Measurements from ENCODE around the gene TMEM131.

Gene TMEM131

DNA sequence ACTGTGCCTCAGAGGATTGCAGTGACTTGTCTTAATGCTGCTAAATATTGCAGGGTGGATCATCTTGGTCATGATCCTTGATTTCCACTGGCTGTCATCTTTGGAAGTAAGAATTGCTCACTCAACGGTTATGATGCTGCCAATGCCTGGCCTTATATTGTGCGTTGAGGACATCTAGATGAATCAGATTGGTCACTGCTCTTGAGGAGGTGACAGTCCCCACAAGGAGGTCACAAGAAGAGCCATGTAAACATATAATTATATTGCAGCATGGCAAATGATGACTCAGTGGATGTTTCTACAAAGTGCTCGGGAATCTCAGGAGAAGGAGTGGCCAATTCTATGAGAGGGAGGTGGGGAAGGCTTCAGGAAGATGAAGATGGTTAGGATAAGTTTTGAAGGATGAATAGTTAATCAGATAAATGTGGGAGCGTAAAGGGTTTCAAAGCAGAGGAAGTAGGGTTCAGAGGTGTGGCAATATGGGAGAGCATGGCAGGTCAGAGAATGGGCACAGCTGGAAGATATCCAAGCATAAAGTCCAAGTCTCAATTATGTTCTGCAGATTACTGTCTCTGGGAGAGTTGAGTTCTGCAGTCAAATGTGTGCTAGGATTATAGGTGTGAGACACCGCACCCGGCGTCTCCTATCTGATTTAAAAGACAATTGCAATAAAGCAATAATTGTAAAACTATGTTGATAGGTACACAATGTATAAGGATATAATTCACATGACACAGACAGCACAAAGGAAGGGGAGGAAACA is 21.3 kb upstream of the TMEM131 start:
- DNase-seq = no peak

DNA sequence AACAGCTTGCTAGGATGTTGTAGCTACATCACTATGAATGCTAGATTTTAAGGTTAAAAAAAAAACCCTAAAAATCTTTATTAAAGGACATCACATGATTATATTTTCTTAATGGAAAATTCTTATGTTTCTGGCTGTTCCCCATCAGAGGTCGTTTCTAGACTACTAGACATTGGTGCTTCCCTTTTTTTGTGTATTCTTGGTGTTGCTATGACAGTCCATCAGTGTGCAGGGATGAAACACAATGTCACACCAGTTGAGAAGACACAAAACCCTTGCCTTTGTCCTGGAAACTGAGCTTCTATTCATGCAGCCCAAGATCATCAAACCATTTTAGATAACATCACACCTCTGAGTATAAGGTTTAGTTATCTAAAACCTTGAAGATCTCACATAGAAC is 19.9 kb upstream of the TMEM131 start:
- no peak for DNase-seq

DNA sequence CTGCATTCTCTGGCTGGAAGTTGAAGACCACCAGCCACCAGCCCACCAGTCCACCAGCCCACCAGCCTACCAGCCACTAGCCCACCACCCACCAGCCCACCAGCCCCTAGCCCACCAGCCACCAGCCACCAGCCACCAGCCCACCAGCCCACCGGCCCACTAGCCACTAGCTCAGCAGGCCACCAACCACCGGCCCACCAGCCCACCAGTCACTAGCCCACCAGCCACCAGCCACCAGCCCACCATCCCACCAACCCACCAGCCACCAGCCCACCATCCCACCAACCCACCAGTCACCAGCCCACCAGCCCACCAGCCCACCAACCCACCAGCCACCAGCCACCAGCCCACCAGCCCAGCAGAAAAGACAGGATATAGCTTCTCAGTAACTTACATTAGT is 18.6 kb upstream of the TMEM131 start:
- no peak for DNase-seq

DNA sequence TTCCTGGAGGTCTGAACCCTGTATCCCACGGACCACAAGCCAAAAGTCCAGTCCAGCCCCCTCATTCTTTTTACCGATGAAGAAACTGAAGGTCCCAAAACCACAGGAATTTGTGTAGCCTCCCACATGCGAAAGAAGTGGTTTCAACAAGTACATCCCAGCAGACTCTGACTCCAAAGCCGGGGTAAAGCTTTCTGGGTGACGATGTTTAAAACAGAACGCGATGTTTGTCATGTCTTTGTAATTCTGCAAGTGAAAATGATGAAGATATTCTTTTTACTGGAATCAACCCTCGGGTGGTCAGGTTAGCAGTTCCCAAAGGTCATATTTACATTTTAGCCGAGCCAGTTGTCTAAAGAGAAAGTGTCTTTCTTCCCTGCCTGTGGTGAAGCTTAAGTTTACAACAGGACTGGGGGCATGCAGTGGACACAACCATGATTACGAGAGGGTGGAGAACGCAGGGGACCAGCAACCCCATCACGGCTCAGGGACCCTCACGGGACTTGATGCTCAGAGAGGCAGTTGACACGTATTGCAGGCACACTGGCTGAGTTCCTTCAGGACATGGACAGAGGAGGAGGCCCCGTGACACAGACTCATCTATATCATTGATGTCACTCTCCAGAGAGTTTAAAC is 17.8 kb upstream of the TMEM131 start:
- DNase-seq = no peak

DNA sequence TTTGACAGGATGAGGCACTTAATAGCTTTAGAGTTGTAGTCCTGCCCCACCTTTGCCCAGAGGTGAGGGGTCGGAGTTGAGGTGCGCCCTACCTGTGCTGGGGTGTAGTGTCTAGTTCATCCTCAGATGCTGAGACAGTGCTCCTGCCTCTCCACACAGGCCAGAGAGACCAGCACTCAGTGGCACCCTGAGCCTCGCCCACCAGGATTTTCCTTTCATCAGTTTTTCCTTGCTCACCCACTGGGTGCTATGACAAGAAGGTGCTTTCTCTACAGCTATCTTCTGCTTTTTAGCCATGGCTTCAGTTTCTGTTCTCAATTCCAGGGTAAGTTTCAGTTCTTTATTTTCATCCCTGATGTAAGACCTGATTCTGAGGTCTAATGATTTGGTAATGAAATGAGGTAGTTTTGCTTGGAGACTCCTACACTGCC is 16.8 kb upstream of the TMEM131 start:
- no peak for DNase-seq

DNA sequence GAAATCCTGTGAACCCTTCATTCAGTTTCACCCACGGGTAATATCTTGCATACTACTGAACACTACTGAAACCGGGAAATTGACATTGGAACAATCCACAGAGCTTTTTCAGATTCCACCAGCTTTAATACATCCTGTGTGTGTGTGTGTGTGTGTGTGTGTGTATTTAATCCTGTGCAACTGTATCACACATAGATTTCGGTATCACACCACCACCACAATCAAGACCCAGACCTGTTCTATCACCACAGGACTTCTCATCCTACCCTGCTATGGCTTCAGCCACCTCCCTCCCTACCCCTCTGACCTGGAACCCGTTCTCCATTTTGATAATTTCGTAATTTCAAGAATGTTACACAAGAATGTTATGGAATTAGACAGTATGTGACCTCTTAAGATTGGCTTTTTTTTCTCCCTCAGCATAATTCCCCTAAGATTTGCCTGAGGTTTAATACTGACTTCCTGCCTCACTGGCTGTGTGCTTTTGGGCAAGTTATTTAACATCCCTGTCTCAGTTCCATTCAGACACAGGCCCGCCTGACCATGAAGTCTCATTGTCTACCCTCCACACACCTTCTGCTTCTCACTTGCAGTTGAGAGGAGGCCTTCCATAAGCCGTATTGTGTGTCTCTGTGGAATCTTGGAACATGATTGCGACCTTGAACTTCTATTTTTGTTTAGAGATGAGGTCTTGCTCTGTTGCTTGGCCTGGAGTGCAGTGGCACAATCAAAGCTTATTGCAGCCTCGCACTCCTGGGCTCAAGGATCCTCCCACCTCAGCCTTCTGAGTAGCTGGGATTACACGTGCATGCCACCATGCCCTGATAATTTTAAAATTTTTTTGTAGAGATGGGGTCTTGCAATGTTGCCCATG is 14.4 kb upstream of the TMEM131 start:
- DNase-seq = no peak

DNA sequence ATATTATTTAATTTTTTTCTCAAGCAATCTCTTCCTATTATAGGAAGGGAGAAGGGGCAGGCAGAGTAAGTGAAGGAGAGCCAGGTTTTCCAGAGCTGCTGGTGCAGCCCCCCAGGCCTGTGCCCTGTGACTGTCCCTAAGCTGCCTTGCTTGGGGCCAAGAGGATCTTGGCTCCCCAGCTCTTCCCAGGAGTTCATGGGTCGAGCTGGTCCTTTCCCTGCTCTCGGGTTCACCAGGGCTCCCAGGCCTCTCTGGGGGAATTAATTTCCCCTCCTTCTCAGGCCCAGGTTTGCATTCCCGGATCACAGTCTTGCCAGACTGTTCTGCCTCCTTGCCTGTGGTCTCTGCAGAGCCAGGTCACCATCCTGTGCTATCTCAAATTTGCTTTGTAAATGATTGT is 12.7 kb upstream of the TMEM131 start:
- no peak for DNase-seq

DNA sequence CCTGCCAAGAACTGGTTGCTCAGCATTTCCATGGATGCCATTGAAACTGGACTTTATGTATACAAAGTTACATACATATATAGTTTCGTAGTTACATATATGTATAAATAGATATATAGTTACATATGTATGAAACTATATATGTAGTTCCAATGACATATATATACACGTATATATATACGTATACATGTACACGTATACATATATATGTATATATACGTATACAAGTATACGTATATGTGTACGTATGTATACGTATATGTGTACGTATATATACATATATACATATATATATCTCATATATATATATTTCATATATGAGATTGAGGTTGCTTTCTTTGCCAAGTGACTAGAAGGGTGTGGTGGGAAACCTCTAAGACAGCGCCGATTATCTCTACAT is 10.6 kb upstream of the TMEM131 start:
- no peak for DNase-seq

DNA sequence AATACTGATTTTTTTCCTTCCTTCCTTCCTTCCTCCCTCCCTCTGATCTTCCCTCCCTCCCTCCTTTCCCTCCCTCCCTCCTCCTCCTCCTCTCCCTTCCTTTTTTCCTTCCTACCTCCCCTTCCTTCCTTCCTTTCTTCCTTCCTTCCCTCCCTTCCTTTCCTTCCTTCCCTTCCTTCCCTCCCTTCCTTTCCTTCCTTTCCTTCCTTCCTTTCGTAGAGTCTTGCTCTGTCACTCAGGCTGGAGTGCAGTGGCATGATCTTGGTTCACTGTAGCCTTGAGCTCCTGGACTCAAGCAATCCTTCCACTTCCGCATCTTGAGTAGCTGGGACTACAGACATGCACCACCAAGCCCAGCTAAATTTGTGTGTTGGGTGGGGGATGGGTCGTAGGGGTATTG is 8.9 kb upstream of the TMEM131 start:
- no peak for DNase-seq

DNA sequence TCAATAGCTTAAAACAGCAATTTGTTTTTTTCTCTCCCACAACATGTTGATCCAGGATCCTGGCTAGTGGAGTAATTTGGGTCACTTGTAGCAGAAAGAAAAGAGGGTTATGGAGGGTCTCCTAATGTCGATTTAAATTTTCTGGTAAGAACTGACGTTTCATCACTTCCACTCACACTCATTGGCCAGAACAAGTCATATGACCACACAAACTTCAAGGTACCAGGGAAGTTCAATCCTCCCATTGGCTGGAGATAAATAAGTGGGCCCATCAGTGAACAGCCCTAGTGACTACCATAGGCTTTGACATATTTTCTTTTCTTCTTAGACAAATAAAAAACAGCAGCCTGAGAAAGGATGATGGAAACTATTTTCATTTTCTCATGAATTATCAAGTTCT is 8.3 kb upstream of the TMEM131 start:
- no peak for DNase-seq

DNA sequence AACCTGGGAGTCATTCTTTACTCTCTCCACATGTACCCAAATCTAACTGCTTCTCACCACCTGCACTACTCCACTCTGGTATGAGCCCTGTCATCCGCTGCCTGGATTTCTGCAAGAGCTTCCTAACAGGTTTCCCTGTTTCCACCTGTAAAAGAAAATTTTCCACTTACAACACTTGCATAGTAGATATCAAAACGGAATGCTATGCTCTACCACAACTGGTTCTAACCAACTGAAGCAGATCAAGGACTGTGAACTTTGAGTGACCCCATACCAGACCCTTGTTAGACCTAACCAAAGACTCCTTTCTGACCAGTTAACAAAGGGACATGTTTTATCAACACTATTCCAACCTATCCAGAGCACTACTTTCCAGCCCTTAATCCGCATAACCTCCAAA is 3.8 kb upstream of the TMEM131 start:
- DNase-seq = no peak

DNA sequence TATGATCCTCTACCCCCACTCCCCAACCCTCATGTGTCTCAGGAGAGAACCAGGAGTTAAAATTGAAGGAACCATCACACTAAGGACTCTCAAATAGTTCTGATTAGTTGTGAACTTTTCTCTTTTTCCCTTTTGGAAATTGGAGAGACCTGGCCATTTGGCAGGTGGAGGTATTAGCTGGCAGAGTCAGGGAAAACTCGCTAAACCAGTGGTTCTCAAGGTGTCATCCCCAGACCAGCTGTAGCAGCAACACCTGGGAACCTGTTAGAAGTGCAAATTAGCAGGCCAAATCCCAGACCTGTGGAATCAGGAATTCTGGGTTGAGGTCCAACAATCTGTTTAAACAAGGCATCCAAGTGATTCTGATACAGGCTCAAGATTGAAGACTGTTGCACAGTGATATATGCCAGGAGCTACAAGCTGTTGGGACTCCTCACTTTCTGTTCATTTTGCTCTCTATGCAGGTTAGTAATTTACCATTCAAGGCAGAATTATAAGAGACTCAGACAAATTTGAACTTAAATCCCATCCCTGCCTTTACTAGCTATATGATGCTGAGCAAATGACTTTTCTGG is 2.8 kb upstream of the TMEM131 start:
- DNase-seq = no peak

DNA sequence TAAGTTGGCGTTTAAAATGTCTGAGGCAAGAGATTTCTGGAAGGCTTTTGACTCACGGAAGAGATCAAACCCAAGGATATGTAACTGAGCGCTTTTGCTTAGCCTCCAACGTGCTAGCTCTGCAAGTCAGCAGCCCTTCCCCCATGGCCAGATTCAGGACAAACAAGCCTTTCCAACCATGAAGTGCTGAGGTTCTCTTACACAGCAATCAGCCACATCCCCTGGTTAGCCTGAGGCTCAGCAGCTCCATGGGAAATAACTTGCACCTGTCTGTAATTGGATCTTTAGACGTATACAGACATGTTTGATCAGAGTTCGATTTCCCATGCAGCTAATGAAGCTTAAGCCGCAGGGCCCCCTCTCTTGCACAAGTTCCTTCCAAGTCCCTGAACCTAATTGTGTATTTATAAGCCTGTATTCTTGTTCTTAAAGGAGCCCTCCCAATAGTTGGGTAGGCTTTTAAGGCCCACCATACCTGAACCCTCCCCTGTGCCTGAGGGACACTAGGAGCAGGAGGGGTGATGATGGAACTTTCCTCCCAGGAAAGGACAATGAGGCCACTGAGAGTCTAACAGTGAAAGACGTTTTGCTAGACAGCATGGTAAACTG is 2.1 kb upstream of the TMEM131 start:
- DNase-seq = peak; percentile 77

DNA sequence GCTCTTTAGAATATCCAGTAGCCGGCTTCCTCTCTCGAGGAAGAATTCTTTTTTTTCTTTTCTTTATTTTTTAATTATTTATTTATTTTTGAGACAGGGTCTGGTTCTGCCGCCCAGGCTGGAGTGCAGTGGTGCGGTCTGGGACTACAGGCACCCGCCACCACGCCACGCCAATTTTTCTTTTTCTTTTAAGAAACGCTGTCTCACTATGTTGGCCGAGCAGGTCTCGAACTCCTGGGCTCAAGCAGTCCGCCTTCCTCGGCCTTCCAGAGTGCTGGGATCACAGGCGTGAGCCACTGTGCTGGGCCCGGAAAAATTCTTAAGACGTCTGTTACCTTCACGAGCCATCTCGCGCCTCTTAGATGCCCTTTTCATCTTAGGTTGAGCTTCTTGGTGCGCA is 931 bp upstream of the TMEM131 start:
- no peak for DNase-seq

DNA sequence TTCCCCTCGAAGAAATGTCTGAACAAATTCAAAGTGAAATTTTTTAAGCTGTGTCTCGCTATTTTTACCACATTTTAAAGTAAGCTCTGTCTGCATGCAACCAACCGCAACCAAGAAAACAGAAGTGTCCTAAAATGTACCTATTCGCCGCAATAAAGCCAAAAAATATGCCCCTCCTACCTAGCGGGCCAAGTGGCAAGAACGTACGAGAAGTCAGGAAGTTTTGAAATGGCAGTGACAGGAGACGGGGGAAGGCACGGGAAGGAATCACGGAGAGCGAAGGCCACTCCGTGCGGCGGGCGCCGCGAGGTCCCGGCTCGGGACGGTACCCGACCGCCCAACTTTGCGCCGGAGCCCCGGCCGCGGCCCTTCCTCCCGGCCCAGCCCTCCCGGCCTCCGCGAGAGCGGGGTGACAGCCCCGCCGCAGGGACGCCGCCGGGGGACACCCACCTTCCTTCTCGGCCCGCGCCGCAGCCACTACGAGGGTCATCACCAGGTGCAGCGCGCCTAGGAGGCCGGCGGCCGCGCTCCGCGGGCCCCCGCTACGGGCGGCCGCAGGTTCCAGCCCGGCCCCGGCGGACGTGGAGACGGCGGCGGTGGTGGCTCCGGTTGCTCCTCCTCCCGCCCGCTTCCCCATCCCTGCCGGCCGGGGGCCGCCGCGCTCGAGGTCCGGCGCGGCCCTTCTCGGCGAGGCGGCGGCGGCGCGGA is 568 bp downstream of the TMEM131 start:
- DNase-seq = no peak

DNA sequence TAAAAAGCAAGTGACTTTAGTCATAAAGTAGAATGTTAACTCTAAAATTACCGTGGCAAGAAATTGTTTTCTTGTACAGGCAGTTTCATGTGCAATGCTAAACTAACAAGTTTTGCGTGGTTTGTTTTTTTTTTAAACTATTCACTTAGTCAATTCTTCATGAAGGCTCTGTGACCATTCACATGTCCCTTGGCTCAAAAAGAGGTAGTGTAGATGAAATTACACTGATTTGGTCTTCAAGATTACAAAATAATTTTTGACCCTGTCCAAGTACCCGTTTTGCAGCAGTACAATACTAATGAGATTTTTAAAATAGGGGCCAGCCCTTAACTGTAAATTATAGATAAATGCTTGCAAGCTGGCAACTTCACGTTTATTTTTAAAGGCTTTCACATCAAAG is 1.3 kb downstream of the TMEM131 start:
- no peak for DNase-seq

DNA sequence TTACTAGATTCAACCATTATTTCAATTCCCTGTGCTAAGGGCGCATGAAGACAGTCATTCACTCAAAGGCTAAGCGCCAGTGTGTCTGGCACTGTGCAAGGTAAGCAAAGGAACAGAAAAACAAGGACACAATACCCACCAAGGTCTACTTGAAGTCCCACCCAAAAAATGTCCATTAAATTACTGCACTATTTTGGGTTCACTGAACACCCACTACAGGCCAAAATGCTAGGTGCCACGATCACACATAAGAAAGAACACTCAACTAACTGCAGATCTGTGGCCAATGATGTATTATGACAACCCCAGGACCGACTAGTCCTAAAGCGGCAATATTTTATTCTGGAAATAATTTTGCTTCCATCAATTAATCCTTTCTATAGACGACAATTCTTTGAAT is 1.8 kb downstream of the TMEM131 start:
- DNase-seq = no peak

DNA sequence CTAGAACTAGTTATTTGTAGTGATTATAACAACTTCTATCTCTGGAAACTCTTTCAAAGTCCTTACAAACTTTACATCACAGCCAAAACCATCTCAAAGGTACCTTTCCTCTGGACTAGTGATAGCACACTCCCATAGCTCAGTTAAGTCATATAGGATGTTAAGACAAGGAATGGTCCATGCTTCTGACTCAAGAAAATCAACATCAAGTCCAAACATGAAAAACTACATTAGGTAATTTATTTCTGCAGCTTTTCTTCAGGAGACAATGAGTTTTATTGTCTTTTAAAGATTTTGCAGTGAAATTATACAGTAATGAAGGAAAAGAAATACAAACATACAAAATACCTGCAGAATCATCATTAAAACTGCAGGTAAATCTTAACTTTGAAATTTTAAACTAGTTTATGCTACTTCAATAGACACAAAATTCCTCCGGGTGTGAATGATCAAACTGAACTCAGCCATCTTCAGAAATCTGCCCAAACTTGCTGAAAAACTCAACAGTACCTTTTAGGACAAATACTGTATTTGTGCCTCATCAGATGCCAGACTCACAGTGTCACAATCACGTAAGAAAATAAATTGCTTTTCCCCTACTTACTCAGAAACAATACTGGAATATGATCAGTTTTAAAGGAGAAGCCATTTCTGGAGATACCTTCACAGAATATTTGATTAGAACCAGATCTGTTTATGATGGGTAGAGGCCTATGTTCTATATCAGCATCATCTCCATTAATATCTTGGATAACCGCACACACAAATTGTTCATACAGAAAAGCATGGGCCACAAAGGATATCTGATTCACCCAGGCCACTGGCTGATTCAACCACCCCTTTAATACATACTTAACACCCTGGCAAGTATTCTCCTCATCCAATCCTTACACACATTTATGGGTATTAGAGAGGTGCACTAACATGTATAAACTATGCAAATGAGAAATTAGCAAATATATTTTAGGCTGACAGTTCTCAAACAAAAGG is 2.6 kb downstream of the TMEM131 start:
- no peak for DNase-seq

DNA sequence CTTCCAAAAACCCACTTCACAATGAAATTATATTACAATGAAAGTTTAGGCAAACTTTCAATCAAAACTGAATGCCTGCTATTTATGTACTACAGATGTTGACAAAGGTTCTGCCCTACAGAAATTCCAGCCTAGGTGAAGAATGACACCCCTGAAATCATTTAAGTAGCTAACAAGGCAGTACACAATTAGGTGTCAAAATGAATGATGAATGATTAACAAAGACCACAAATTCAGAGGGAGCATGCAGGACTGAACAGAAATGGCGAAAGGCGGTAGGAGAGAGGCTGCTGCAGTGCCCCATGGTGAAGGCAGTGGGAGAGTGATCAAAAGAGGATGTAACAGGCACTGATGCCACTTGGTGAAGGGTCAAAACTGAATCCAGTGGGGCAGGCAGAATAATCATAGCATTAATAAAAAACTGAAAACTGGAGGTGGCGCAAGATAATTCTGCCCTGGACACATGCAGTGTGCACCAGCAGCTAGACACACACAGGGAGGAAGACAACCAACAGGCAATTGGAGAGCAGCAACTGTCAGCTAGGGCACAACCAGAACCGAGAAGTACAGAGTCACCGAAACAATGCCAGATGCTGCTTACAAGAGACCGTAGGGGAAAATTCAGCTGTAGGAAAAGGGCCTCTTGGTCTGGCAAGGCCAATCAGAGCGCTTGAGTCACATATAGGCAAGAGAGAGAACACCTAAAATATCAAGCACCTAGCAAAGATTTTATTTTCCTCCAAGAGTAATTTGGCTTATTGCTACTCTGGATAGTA is 4.5 kb downstream of the TMEM131 start:
- DNase-seq = no peak

DNA sequence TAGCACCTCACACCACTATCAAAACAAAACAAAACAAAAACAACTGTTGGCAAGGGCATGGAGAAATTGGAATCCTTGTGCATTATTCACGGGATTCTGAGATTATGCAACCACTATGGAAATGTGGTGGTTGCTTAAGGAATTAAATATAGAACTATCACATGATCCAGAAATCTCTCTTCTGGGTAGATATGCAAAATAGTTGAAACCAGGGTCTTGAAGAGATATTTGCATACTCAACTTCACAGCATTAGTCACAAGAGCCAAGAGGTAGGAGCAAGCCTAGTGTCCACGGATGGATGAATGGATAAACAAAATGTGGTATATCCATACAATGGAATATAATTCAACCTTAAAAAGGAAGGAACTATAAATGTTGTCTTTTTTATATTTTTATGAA is 7.0 kb downstream of the TMEM131 start:
- no peak for DNase-seq
